AG04450 (cell line): ENCODE data around the gene MLXIPL. TPM values are rescaled to one million over a fixed set of nuclear protein-coding genes. Genes with fewer than 3 reads are reported as not detected.
A peak's percentile ranks its signal among the peaks of the same experiment; 100 is the strongest.

Source experiments
- CTCF ChIA-PET: fragments of 300-600, 350-600 bp; formaldehyde crosslinking; extraction: SDS; loops from one replicate; lab custom pipeline; 2022; ENCODE audit warnings: antibody characterized with exemption, inconsistent platforms; lab: Charles Lee
- POLR2A ChIA-PET: fragments of 350-600 bp; formaldehyde crosslinking; extraction: SDS; loops from one replicate; lab custom pipeline; 2021; ENCODE audit warnings: antibody characterized with exemption, inconsistent platforms; lab: Yijun Ruan, JAX
- DNase-seq: peaks from one replicate; pipeline ENCODE4 v3.0.0-alpha.2; 2011; ENCODE audit warnings: low read depth, low spot score
- H3K27ac ChIP-seq: one replicate; pipeline ENCODE4 v1.5.1; 2012; ENCODE audit warnings: low read depth, low read length, control low read depth
- H3K27me3 ChIP-seq: one replicate; pipeline ENCODE4 v1.6.0; 2012; ENCODE audit warnings: low read length; ENCODE audit not compliant: control insufficient read depth, insufficient read depth
- H3K4me3 ChIP-seq: 2 replicates; pipeline ENCODE4 v1.5.1; 2011; ENCODE audit warnings: mild to moderate bottlenecking, low read depth, low read length, control low read depth
- H3K9me3 ChIP-seq: 2 replicates; pipeline ENCODE4 v1.5.1; 2012; ENCODE audit warnings: low read length; ENCODE audit not compliant: control insufficient read depth, insufficient read depth
- CTCF ChIP-seq: IDR thresholded peaks from 2 replicates; pipeline ENCODE4 v1.5.1; 2011; ENCODE audit warnings: low read depth, low read length, control low read depth, inconsistent platforms
- polyA plus RNA-seq: library from polyadenylated mRNA; depleted of rRNA; stranded (reverse); fragments of >200 nt; gene quantifications from 2 replicates; pipeline ENCODE4 v1.2.3, GENCODE V29; 2011

Gene MLXIPL
- polyA plus RNA-seq, 1 experiment, result not detected

- DNase-seq, result no peak
- H3K27me3 ChIP-seq, result peaks cover 58% of the 10 kb centered on the region
- POLR2A ChIA-PET, result no interaction called here
Observed at GRCh38 chr7:73649576-73649975, 25.3 kb upstream of the MLXIPL start.

GRCh38 chr7:73648593-73649332, 24.4 kb upstream of the MLXIPL start:
- CTCF ChIA-PET, result no interaction called here
- no peak for DNase-seq
- Histone ChIP-seq H3K27ac (no peak overlapping the region), H3K9me3 (no peaks in the 10 kb centered on the region), H3K27me3 (peaks cover 58% of the 10 kb centered on the region), H3K4me3 (no peak overlapping the region)
- POLR2A ChIA-PET, result no interaction called here
- no peak for TF ChIP-seq CTCF

More at GRCh38 chr7:73649576-73649975, 25.3 kb upstream of the MLXIPL start:
- no peak for TF ChIP-seq CTCF
- CTCF ChIA-PET, result no interaction called here
- H3K27ac ChIP-seq, result no peak overlapping the region
- no peaks in the 10 kb centered on the region for H3K9me3 ChIP-seq
- no peak overlapping the region for H3K4me3 ChIP-seq

GRCh38 chr7:73647725-73648592, 23.6 kb upstream of the MLXIPL start:
- H3K4me3 ChIP-seq, result peak overlapping the region; percentile 29; the same call in 1 of the 2 replicates
- no peaks in the 10 kb centered on the region for H3K9me3 ChIP-seq
- POLR2A ChIA-PET, result no interaction called here
- CTCF ChIA-PET, result interaction anchor here (1.3 kb wide), 1 partner anchor 34 kb away, joined by 3 read pairs; no protein-coding TSS in a partner anchor
- H3K27me3 ChIP-seq, result peaks cover 58% of the 10 kb centered on the region
- H3K27ac ChIP-seq, result no peak overlapping the region
- DNase-seq, result no peak
- TF ChIP-seq CTCF, result no peak

GRCh38 chr7:73646785-73647724, 22.7 kb upstream of the MLXIPL start:
- ChIA-PET CTCF (interaction anchor here (0.6 to 1.3 kb wide), 2 partner anchors 15 to 33 kb away, joined by 3 read pairs; no protein-coding TSS in a partner anchor), POLR2A (no interaction called here)
- H3K27me3 ChIP-seq, result peaks cover 56% of the 10 kb centered on the region
- no peak for TF ChIP-seq CTCF
- H3K4me3 ChIP-seq, result no peak overlapping the region
- DNase-seq, result no peak
- no peaks in the 10 kb centered on the region for H3K9me3 ChIP-seq
- no peak overlapping the region for H3K27ac ChIP-seq
